IPS DF 6.9 (cell line): ENCODE results near the gene DOC2B.
"Not testable (repeated sequence)": the region's sequence is repeated elsewhere in the genome, so short reads cannot be mapped to it uniquely, and the experiment has no call there.

Experiments used
- DNase-seq: peaks from one replicate; pipeline ENCODE4 v3.0.0-alpha.2; 2013; ENCODE audit warnings: low read depth, low spot score
- H3K27ac ChIP-seq: one replicate; pipeline ENCODE4 v1.5.1; 2013; ENCODE audit warnings: low read length, control low read depth
- H3K27me3 ChIP-seq: 2 replicates; pipeline ENCODE4 v1.6.1; 2013; ENCODE audit warnings: mild to moderate bottlenecking, low read length; ENCODE audit not compliant: control insufficient read depth, insufficient read depth
- H3K36me3 ChIP-seq: 2 replicates; pipeline ENCODE4 v1.6.1; 2013; ENCODE audit warnings: low read length; ENCODE audit not compliant: control insufficient read depth, insufficient read depth
- H3K4me1 ChIP-seq: 2 replicates; pipeline ENCODE4 v1.6.1; 2013; ENCODE audit warnings: low read length; ENCODE audit not compliant: control insufficient read depth, insufficient read depth
- H3K4me3 ChIP-seq: 2 replicates; pipeline ENCODE4 v1.5.1; 2013; ENCODE audit warnings: mild to moderate bottlenecking, low read length
- H3K9me3 ChIP-seq: 2 replicates; pipeline ENCODE4 v1.6.1; 2013; ENCODE audit warnings: low read length, inconsistent platforms; ENCODE audit not compliant: control insufficient read depth, insufficient read depth
- WGBS: extraction: QIAGEN DNeasy Blood & Tissue Kit; methylation state at CpG from one replicate; pipeline ENCODE4 v1.1.7; 2013; ENCODE audit warnings: mixed read lengths, missing lambda C conversion rate; ENCODE audit not compliant: insufficient read length, insufficient coverage; 5-methylcytosine and 5-hydroxymethylcytosine counted together

The DOC2B gene

DNA sequence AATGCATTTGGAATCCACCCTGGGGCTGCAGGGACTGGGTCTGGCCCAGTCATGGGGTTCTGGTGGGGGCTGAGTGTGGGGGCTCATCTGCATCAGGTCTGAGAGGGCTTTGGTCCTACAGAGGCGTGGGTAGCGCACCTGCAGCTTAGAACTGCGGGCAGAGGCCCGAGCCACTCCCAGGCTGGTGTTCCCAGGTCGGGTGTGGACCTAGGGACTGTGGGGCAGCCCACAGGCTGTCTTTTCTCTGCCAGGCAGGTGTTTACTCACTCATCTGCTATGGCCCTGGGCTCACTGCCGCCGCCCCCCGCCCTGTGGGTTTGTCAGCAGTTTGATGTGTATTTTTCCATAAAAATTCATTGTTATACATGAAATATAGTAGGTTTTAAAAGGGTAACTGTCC lies 27.0 kb upstream of the DOC2B start:
- DNase-seq, result no peak
- H3K4me1 ChIP-seq, result no peaks in the 10 kb centered on the region
- no CpG with 5 or more reads among the region's 8 CpGs for WGBS
- no peaks in the 10 kb centered on the region for H3K27me3 ChIP-seq
- H3K36me3 ChIP-seq, result no peaks in the 10 kb centered on the region
- no peak overlapping the region for H3K4me3 ChIP-seq
- H3K9me3 ChIP-seq, result no peaks in the 10 kb centered on the region
- H3K27ac ChIP-seq, result no peak overlapping the region

DNA sequence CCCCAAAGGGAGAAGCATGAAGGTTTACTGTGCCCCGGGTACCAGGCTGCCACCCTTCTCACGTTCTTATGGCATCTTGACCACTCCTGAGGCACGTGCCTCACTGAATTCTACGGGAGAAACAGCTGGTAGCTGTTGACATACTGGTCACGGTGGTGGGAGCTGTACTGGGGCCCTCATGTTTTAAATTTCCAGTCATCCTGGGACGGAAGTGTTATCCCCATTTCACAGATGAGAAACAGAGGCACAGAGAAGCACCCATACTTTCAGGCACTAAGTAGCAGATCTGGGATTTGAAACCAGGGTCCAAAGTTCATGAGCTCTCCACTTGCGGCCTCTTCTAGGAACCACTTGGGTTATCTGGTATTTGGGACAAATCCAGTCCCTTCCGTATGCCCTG lies 26.3 kb upstream of the DOC2B start:
- Histone ChIP-seq H3K9me3 (no peaks in the 10 kb centered on the region), H3K4me3 (no peak overlapping the region), H3K27ac (no peak overlapping the region), H3K4me1 (no peaks in the 10 kb centered on the region), H3K36me3 (no peaks in the 10 kb centered on the region), H3K27me3 (no peaks in the 10 kb centered on the region)
- no peak for DNase-seq
- no CpG with 5 or more reads among the region's 8 CpGs for WGBS

DNA sequence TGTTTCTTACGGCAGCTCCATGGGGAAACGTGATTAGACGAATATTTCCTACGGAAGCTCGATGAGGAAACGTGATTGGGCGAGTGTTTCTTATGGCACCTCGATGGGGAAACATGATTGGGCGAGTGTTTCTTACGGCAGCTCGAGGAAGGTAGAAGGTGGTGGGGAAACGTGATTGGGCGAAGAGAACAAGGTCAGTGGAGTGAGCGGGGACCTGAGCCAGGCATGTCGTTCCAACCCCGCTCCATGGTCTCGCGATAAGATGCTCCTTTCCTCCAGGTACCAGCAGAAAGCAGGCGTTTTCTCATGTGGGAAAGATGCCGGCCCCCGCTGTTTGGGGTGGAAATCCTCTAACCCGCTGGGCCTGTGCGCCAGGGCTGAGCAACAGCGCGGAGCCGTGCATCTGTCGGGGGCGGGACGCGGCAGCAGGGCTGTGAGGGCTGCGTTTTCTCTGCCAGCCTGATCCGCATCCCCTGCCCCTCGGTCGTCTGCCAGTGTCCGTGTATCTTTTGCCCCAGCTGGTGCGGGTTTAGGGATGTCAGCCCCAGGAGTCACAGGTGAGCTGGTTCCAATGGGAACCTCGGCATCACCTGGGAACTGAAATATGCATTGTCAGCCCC lies 25.6 kb upstream of the DOC2B start:
- H3K9me3 ChIP-seq, result no peaks in the 10 kb centered on the region
- 100% methylated on average over 3 of the region's 37 CpGs for WGBS
- no peak overlapping the region for H3K27ac ChIP-seq
- no peaks in the 10 kb centered on the region for H3K36me3 ChIP-seq
- H3K4me1 ChIP-seq, result no peaks in the 10 kb centered on the region
- no peaks in the 10 kb centered on the region for H3K27me3 ChIP-seq
- no peak for DNase-seq
- H3K4me3 ChIP-seq, result no peak overlapping the region

DNA sequence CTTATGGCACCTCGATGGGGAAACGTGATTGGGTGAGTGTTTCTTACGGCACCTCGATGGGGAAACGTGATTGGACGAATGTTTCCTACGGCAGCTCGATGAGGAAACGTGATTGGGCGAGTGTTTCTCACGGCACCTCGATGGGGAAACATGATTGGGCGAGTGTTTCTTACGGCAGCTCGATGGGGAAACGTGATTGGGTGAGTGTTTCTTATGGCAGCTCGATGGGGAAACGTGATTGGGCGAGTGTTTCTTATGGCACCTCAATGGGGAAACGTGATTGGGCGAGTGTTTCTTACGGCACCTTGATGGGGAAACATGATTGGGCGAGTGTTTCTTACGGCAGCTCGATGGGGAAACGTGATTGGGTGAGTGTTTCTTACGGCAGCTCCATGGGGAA lies 25.0 kb upstream of the DOC2B start:
- H3K27ac ChIP-seq, H3K9me3 ChIP-seq, H3K4me3 ChIP-seq, H3K4me1 ChIP-seq, DNase-seq, H3K36me3 ChIP-seq, H3K27me3 ChIP-seq: not testable (repeated sequence)
- no CpG with 5 or more reads among the region's 27 CpGs for WGBS

DNA sequence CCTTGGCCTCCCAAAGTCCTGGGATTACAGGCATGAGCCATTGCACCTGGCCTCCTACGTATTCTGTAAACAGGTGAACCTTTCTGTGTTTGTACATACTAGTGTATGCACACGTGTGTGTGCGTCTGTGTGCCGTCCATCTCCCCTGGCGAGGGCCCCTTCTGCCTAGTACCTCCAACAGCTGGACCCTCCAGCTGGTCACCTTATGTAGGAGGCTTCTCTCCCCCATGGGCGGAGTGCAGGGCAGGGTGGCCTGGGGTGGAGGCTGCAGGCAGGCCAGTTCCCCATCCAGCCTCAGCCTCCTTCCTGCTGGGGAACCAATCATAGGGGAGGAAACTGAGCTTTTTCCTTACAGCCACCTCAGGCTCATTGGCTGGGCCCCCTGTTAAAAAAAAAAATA lies 24.4 kb upstream of the DOC2B start:
- no peaks in the 10 kb centered on the region for H3K4me1 ChIP-seq
- no peak overlapping the region for H3K4me3 ChIP-seq
- no peak overlapping the region for H3K27ac ChIP-seq
- WGBS, result no CpG with 5 or more reads among the region's 6 CpGs
- H3K36me3 ChIP-seq, result no peaks in the 10 kb centered on the region
- no peak for DNase-seq
- no peaks in the 10 kb centered on the region for H3K9me3 ChIP-seq
- no peaks in the 10 kb centered on the region for H3K27me3 ChIP-seq

DNA sequence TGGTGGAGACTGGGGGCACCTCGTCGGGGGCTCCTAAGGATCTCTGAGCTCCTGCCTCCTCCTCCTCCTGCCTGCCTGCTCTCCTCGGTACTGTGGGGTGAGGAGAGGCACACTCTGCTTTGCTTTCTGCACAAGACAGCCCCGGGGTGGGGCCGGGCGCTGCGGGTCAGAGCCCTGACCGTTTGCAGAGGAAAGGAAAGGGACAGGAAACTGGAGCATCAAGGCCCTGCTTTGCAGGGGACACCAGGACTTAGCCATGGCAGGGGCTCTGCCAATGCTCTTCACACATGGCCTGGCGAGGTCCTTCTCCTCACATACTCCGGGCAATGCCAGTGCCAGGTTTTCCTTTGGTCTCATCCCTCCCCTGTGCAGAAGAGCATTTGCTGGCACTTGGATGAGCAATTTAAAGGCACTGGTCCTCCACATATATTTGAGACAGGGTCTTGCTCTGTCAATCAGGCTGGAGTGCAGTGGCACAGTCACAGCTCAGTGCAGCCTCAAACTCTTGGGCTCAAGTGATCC lies 23.8 kb upstream of the DOC2B start:
- no peak overlapping the region for H3K4me3 ChIP-seq
- H3K27ac ChIP-seq, result no peak overlapping the region
- no peaks in the 10 kb centered on the region for H3K9me3 ChIP-seq
- H3K27me3 ChIP-seq, result no peaks in the 10 kb centered on the region
- DNase-seq, result no peak
- no CpG with 5 or more reads among the region's 10 CpGs for WGBS
- no peaks in the 10 kb centered on the region for H3K4me1 ChIP-seq
- no peaks in the 10 kb centered on the region for H3K36me3 ChIP-seq

DNA sequence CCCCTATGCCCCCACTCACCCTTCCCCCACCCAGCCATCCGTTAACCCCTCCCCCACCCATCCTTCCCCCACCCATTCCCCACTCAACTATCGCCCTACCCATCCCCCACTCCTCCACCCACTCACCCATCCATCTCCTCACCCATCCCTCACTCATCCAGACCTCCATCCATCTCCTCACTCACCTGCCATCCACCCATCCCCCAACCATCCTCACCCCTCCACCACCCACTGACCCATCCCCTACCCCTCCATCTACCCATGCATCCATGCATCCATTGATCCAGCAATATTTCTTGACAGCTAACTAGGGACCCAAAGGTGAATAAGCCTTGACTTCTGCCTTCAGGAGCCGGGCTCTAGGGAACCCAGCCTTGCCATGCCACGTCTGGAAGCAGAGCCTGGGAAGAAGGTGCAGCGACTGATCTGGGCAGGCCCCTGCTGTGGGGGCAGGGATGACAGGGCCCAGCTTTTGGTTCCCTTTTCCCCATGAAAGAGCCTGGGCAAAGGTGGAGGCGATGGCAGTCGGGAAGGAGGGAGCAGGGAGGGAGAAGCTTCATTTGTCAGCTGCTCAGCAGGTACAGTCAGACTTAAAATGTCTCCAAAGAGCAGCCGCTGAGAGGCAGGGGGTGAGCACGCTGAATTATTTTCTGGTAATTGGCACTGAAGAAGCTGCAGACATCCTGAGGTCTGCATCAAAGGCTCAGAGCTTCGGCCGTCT lies 23.1 kb upstream of the DOC2B start:
- Histone ChIP-seq H3K4me3 (no peak overlapping the region), H3K36me3 (no peaks in the 10 kb centered on the region), H3K27ac (no peak overlapping the region), H3K27me3 (no peaks in the 10 kb centered on the region), H3K9me3 (no peaks in the 10 kb centered on the region), H3K4me1 (no peaks in the 10 kb centered on the region)
- no peak for DNase-seq
- 100% methylated on average over 1 of the region's 11 CpGs for WGBS

DNA sequence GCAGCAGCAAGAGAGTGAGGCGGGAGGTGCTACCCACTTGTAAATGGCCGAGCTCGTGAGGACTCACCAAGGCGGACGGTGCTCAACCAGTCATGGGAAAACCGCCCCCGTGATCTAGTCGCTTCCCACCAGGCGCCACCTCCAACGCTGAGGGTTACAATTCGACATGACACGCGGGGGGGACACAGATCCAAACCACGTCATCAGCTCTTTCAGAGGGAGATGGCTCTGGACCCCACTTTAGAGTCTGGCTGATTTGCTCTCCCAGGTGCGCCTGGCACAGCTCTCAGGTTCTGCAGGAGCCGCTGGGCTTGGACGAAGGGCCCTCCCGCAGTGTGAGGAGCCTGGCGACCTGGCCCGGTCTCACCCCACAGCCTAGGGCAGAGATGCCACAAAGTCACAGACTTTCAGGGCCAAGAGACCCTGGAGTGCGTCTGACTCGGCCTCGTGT lies 21.1 kb upstream of the DOC2B start:
- no CpG with 5 or more reads among the region's 23 CpGs for WGBS
- no peaks in the 10 kb centered on the region for H3K36me3 ChIP-seq
- no peak for DNase-seq

DNA sequence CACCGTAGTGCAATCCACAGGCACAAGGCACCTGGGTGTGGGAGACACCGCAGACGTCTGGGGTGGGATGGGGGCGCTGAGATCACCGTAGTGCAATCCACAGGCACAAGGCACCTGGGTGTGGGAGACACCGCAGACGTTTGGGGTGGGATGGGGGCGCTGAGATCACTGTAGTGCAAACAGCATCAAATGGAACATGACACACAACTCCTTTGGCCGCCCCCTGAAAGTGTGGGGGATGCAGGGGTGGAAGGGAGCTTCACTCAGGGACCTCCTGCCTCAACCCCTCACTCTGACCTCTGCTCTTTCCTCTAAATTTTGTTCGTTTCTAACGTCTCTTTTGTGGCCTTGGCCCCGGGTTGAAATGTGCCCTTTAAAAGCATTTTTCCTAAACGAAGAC lies 20.3 kb upstream of the DOC2B start:
- H3K4me1 ChIP-seq, H3K36me3 ChIP-seq, H3K27me3 ChIP-seq: not testable (repeated sequence)

More for the DNA sequence above, 21.1 kb upstream of the DOC2B start:
- no peak overlapping the region for H3K27ac ChIP-seq
- no peak overlapping the region for H3K4me3 ChIP-seq
- no peaks in the 10 kb centered on the region for H3K27me3 ChIP-seq
- no peaks in the 10 kb centered on the region for H3K4me1 ChIP-seq
- H3K9me3 ChIP-seq, result no peaks in the 10 kb centered on the region

DNA sequence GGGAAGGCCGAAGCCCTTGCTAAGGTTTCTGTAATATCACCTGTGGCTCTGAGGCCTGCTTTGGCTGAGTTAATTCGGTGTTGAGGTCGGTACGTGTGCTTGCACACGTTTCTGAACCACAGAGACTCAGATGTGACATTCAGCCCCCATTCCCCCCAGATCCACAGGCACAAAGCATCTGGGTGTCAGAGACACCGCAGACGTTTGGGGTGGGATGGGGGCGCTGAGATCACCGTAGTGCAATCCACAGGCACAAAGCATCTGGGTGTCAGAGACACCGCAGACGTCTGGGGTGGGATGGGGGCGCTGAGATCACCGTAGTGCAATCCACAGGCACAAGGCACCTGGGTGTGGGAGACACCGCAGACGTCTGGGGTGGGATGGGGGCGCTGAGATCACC lies 19.8 kb upstream of the DOC2B start:
- no CpG with 5 or more reads among the region's 16 CpGs for WGBS
- H3K4me1 ChIP-seq, H3K27me3 ChIP-seq, H3K27ac ChIP-seq, H3K36me3 ChIP-seq, H3K4me3 ChIP-seq, H3K9me3 ChIP-seq, DNase-seq: not testable (repeated sequence)

More for the DNA sequence above, 20.3 kb upstream of the DOC2B start:
- H3K4me3 ChIP-seq, DNase-seq, H3K9me3 ChIP-seq, H3K27ac ChIP-seq: not testable (repeated sequence)
- WGBS, result no CpG with 5 or more reads among the region's 13 CpGs

DNA sequence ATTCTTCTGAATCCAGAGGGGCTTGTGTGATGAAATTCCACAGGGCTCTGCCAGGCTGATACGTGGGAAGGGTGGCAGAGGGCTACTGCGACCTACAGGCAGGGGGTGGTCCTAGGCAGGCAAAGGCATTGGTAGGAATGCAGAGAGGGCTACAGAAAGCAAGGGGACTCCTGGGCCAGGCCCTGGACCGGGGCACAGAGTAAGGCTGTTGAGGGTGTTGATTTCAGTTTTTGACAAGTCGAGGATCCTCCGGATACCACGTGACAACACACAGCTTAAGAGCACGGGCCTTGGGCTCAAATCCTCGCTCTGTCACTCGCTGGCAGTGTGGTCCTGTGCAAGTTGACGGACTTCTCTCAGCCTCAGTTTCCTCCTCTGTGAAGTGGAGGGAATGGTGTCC lies 19.1 kb upstream of the DOC2B start:
- no peaks in the 10 kb centered on the region for H3K27me3 ChIP-seq
- H3K36me3 ChIP-seq, result no peaks in the 10 kb centered on the region
- DNase-seq, result no peak
- H3K4me3 ChIP-seq, result no peak overlapping the region
- H3K9me3 ChIP-seq, result no peaks in the 10 kb centered on the region
- no peaks in the 10 kb centered on the region for H3K4me1 ChIP-seq
- no peak overlapping the region for H3K27ac ChIP-seq
- no CpG with 5 or more reads among the region's 10 CpGs for WGBS
